ENCODE results near the gene PACSIN1.
A peak's percentile ranks its signal among the peaks of the same experiment; 100 is the strongest.

DNA sequence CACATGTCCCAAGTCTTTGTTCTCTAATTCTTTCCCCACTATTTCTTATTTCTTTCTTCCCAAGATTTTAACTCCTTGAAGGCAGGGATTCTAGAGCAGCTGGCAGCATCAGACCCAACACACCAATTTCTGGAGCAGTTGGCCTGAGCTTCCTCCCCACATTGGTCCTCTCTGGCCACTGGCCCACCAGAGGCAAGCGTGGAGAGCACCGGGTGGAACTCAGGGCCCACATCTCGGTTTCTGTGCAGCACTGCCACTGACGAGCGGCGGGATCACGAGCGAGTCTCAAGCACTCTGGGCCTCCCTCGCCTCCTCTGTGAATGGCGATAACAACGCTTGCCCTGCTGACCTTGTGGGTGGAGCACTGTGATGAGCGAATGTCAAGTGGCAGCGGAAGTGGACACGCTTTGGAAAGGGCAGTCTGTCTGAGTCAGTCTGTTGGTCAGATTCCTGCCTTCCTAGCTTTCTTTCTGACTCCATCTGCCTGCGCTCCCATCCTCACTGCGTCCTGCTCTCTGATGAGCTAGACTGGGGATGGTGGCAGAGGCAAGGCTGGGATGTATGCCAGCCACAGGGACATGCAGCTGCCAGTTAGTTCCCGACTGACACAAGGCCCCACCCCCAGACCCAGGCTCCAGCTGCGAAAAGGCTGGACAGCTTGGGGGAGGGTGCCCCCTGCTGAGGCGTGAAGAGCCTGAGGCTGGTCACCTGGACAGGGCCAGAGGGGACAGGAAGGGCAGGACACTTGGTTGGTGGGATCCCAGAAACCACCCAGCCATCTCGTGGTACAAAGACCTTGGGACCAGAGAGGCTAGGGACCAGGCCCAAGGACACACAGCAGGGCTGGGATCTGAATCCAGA is 94.7 kb downstream of the PACSIN1 start:
- TF ChIP-seq, protein P1, sequence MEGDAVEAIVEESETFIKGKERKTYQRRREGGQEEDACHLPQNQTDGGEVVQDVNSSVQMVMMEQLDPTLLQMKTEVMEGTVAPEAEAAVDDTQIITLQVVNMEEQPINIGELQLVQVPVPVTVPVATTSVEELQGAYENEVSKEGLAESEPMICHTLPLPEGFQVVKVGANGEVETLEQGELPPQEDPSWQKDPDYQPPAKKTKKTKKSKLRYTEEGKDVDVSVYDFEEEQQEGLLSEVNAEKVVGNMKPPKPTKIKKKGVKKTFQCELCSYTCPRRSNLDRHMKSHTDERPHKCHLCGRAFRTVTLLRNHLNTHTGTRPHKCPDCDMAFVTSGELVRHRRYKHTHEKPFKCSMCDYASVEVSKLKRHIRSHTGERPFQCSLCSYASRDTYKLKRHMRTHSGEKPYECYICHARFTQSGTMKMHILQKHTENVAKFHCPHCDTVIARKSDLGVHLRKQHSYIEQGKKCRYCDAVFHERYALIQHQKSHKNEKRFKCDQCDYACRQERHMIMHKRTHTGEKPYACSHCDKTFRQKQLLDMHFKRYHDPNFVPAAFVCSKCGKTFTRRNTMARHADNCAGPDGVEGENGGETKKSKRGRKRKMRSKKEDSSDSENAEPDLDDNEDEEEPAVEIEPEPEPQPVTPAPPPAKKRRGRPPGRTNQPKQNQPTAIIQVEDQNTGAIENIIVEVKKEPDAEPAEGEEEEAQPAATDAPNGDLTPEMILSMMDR (conservative IDR thresholded peaks at IDR 0.05; ENCODE audit: low read length) = peak; percentile 36; the same call in 1 of the 2 replicates
- TF ChIP-seq EZH2phosphoT487 (IDR thresholded peaks at IDR 0.05; ENCODE audit: borderline replicate concordance, low read depth, low read length) = no peak

All from OCI-LY7 (cell line).